Type B pancreatic cell (in vitro differentiated cells): ENCODE results near the gene SLC27A2. TPM values are rescaled to one million over a fixed set of nuclear protein-coding genes. Genes with fewer than 3 reads are reported as not detected.

Experiments
- DNase-seq: peaks from one replicate; pipeline ENCODE4 v3.0.0; 2021; ENCODE audit warnings: mixed read lengths; ENCODE audit not compliant: unreplicated experiment; ENCODE audit errors: extremely low spot score
- H3K27ac Mint-ChIP-seq: 2 replicates; pipeline ENCODE4 v1.8.0; 2021; ENCODE audit warnings: mild to moderate bottlenecking, mixed read lengths
- H3K27me3 Mint-ChIP-seq: 2 replicates; pipeline ENCODE4 v1.8.0; 2021; ENCODE audit warnings: mixed read lengths
- H3K36me3 Mint-ChIP-seq: 2 replicates; pipeline ENCODE4 v1.8.0; 2021; ENCODE audit warnings: mixed read lengths
- H3K4me1 Mint-ChIP-seq: one replicate; pipeline ENCODE4 v1.8.0; 2021; ENCODE audit warnings: mixed read lengths; ENCODE audit not compliant: unreplicated experiment
- H3K4me3 Mint-ChIP-seq: 2 replicates; pipeline ENCODE4 v1.8.0; 2021; ENCODE audit warnings: mild to moderate bottlenecking, mixed read lengths
- H3K9me3 Mint-ChIP-seq: 2 replicates; pipeline ENCODE4 v1.8.0; 2021; ENCODE audit warnings: mixed read lengths
- total RNA-seq: library from RNA; stranded (reverse); gene quantifications from 2 replicates; pipeline ENCODE4 v1.2.1, GENCODE V29; 2021; ENCODE audit warnings: low replicate concordance
- TF ChIP-seq, protein P1 (sequence below): fragments of 200-600 bp; sonication (generic); conservative IDR thresholded peaks from 2 replicates; pipeline ENCODE4 v1.5.0; 2021; ENCODE audit warnings: antibody characterized with exemption, mild to moderate bottlenecking

Gene SLC27A2
- total RNA-seq, 1 donor from 2014 or later = 5.9 TPM

DNA sequence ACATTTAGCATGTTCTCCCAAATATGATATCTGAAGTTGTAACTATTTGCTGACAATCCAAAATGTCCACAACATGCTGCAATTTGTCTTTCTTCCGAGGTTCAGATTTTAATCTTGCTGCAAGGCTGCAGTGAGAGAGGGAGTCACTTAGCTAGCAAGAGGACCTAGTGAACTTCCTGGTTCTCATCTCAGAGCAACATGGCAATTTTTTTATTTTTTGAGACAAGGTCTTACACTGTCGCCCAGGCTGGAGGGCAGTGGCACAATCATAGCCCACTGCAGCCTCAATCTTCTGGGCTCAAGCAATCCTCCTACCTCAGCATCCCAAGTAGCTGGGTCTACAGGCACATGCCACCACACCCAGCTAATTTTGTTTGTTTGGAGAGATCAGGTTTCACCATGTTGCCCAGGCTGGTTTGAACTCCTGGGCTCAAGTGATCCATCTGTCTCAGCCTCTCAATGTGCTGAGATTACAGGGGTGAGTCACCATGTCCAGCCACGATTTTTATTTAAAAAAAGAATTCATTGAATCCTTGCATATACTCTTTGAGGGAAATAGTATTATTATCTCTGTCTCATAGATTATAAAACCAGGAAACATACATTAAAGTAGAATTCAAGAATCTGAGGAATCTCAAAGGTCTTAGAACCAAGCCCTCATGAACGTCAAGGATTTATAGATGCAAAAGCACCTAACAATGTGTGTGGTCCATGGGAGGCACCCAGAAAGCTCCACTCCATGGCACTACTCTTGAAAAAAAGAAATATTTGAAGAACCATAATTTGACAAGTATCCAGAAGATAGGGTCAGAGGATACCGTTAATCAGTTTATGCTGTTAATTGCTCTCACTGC is 74.4 kb downstream of the SLC27A2 start:
- Mint-ChIP-seq H3K4me1 (no peaks in the 10 kb centered on the region), H3K27ac (no peak overlapping the region), H3K9me3 (peaks cover 4% of the 10 kb centered on the region), H3K27me3 (peaks cover 7% of the 10 kb centered on the region), H3K36me3 (no peaks in the 10 kb centered on the region), H3K4me3 (no peak overlapping the region)
- TF ChIP-seq, protein P1, sequence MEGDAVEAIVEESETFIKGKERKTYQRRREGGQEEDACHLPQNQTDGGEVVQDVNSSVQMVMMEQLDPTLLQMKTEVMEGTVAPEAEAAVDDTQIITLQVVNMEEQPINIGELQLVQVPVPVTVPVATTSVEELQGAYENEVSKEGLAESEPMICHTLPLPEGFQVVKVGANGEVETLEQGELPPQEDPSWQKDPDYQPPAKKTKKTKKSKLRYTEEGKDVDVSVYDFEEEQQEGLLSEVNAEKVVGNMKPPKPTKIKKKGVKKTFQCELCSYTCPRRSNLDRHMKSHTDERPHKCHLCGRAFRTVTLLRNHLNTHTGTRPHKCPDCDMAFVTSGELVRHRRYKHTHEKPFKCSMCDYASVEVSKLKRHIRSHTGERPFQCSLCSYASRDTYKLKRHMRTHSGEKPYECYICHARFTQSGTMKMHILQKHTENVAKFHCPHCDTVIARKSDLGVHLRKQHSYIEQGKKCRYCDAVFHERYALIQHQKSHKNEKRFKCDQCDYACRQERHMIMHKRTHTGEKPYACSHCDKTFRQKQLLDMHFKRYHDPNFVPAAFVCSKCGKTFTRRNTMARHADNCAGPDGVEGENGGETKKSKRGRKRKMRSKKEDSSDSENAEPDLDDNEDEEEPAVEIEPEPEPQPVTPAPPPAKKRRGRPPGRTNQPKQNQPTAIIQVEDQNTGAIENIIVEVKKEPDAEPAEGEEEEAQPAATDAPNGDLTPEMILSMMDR = no peak
- no peak for DNase-seq

DNA sequence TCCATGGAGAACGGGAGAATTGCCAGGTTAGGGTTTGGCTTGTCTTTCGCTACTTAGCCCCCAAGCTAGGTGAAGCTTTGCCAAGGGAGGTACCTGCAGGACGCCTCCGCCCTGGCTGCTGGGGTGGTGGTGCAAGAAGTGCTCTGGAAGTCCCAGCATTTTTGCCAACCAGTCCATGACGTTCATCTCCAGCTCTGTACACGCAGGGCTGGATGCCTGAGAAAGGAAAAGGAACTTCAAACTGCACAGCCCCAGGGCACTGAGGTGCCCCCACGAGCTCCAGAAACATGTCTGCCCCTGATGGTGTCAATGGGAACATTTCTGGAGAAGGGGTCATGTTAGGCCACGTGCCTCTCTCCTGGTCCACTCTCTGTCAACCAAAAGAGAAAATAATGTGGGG is 75.3 kb downstream of the SLC27A2 start:
- TF ChIP-seq, protein P1 = no peak
- DNase-seq = no peak
- Mint-ChIP-seq H3K4me3 (no peak overlapping the region), H3K4me1 (no peaks in the 10 kb centered on the region), H3K27ac (no peak overlapping the region), H3K9me3 (peaks cover 4% of the 10 kb centered on the region), H3K36me3 (no peaks in the 10 kb centered on the region), H3K27me3 (peaks cover 7% of the 10 kb centered on the region)

DNA sequence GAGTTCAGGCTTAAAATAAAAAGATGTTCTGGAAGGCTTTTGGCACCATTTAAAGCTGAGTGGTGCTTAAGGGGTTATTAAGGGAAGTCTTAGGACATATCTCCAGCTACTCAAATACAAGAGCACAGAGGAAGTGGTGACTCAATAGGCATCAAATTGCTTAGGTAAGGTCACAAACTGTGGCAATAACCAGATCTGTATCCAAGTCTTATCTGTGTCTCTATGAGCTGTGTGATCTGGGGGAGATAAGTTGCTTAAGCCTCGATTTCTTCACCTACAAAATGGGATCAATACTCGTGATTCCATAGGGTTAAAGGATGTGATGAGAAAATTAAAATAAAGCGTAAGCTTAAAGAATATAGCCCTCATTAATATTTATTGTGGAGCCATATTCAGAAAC is 75.9 kb downstream of the SLC27A2 start:
- H3K36me3 Mint-ChIP-seq = no peaks in the 10 kb centered on the region
- no peak overlapping the region for H3K4me3 Mint-ChIP-seq
- H3K27me3 Mint-ChIP-seq = peaks cover 7% of the 10 kb centered on the region
- TF ChIP-seq, protein P1 = no peak
- DNase-seq = no peak
- peaks cover 4% of the 10 kb centered on the region for H3K9me3 Mint-ChIP-seq
- H3K4me1 Mint-ChIP-seq = no peaks in the 10 kb centered on the region
- no peak overlapping the region for H3K27ac Mint-ChIP-seq

DNA sequence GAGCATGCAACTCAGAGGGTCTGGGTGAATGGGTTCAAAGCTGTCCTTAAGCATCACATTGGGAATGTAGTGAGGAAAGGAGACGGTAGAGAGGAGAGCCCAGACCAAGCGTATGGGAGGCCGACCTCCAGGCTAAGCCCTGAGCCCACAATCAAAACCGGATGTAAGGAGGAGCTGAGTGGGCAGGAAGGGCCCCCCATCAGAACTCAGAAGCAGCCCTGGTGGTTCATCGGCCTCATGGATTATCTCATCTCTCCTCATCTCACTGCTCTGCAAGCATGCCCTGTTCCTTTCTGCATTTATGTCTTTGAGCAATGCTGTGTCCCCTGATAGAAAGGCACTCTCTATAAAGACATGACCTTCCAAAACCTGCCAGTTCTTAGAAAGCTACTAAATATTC is 77.3 kb downstream of the SLC27A2 start:
- no peaks in the 10 kb centered on the region for H3K36me3 Mint-ChIP-seq
- H3K4me1 Mint-ChIP-seq = no peaks in the 10 kb centered on the region
- peaks cover 4% of the 10 kb centered on the region for H3K27me3 Mint-ChIP-seq
- no peak overlapping the region for H3K27ac Mint-ChIP-seq
- H3K4me3 Mint-ChIP-seq = no peak overlapping the region
- TF ChIP-seq, protein P1 = no peak
- no peak for DNase-seq
- H3K9me3 Mint-ChIP-seq = peaks cover 4% of the 10 kb centered on the region

DNA sequence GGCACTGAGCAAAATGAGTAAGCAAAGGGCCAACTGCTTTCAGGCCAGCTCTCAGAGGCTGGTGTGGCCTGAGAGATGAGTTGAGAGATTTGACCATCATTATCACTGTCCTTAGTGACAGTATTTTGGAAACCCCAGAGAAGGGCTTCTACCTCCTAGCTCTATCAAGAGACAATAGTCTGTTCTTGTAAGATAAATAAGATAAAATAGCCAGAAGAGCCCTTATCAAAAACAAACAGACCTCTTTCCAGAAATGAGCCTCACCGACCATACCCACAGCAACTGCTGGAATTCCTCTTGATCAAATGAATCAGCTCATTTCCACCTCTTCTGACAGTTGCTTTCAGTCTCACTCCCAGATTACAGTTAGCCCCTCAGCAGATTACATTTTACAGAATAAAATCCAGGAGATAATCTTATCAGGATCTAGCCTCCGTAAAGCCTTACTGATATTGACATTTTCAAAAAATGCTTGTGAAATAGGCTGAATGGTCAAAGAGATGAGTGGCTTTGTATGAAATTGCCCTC is 79.0 kb downstream of the SLC27A2 start:
- no peaks in the 10 kb centered on the region for H3K4me1 Mint-ChIP-seq
- no peak overlapping the region for H3K27ac Mint-ChIP-seq
- peaks cover 8% of the 10 kb centered on the region for H3K27me3 Mint-ChIP-seq
- no peaks in the 10 kb centered on the region for H3K36me3 Mint-ChIP-seq
- TF ChIP-seq, protein P1 = no peak
- DNase-seq = no peak
- H3K9me3 Mint-ChIP-seq = peaks cover 4% of the 10 kb centered on the region
- no peak overlapping the region for H3K4me3 Mint-ChIP-seq
